HG03060 (cell line): ENCODE results near the gene PTPRZ1.

ENCODE experiments used
- ATAC-seq: cut with Tn5 transposase; IDR thresholded peaks from one replicate; pipeline ENCODE4 v1.9.1; 2021; ENCODE audit warnings: low read depth, moderate number of reproducible peaks; ENCODE audit not compliant: unreplicated experiment

Gene PTPRZ1

GRCh38 chr7:121953164-121953563 is 80.2 kb downstream of the PTPRZ1 start:
- ATAC-seq = no peak

- no peak for ATAC-seq
These were observed 80.6 kb downstream of the PTPRZ1 start for GRCh38 chr7:121953601-121954000.

- no peak for ATAC-seq
These were observed 81.8 kb downstream of the PTPRZ1 start for GRCh38 chr7:121954803-121955202.

- ATAC-seq = no peak
These were observed 84.7 kb downstream of the PTPRZ1 start for GRCh38 chr7:121957626-121958025.

GRCh38 chr7:121960678-121961077 is 87.7 kb downstream of the PTPRZ1 start:
- ATAC-seq = no peak

GRCh38 chr7:121961089-121961867 is 88.3 kb downstream of the PTPRZ1 start:
- ATAC-seq = no peak

- no peak for ATAC-seq
These were observed 93.4 kb downstream of the PTPRZ1 start for GRCh38 chr7:121966276-121966934.

- no peak for ATAC-seq
These were observed 94.0 kb downstream of the PTPRZ1 start for GRCh38 chr7:121966935-121967332.

- no peak for ATAC-seq
These were observed 112.6 kb downstream of the PTPRZ1 start for GRCh38 chr7:121985476-121986030.

GRCh38 chr7:121992068-121992467 is 119.1 kb downstream of the PTPRZ1 start:
- ATAC-seq = no peak

- ATAC-seq = peak; percentile 79
These were observed 121.9 kb downstream of the PTPRZ1 start for GRCh38 chr7:121994625-121995410.

GRCh38 chr7:122006687-122007086 is 133.7 kb downstream of the PTPRZ1 start:
- no peak for ATAC-seq

- ATAC-seq = no peak
These were observed 137.2 kb downstream of the PTPRZ1 start for GRCh38 chr7:122010116-122010515.

GRCh38 chr7:122013065-122013464 is 140.1 kb downstream of the PTPRZ1 start:
- peak; percentile 58 for ATAC-seq

GRCh38 chr7:122013630-122014029 is 140.7 kb downstream of the PTPRZ1 start:
- ATAC-seq = no peak

GRCh38 chr7:122014697-122015096 is 141.7 kb downstream of the PTPRZ1 start:
- ATAC-seq = no peak

GRCh38 chr7:122018032-122018431 is 145.1 kb downstream of the PTPRZ1 start:
- ATAC-seq = no peak

- ATAC-seq = no peak
These were observed 154.1 kb downstream of the PTPRZ1 start for GRCh38 chr7:122027058-122027457.

GRCh38 chr7:122033641-122034040 is 160.7 kb downstream of the PTPRZ1 start:
- ATAC-seq = no peak

GRCh38 chr7:122035876-122036275 is 162.9 kb downstream of the PTPRZ1 start:
- ATAC-seq = no peak

- no peak for ATAC-seq
These were observed 165.2 kb downstream of the PTPRZ1 start for GRCh38 chr7:122038134-122038533.
